ENCODE measurements around the gene LKAAEAR1. TPM values are rescaled to one million over a fixed set of nuclear protein-coding genes. Genes with fewer than 3 reads are reported as not detected.

Gene LKAAEAR1
- total and polyA plus RNA-seq, 2 of the 4 experiments (the other 2 are of a cell fraction), result 0.21 TPM; not detected in 1

DNA sequence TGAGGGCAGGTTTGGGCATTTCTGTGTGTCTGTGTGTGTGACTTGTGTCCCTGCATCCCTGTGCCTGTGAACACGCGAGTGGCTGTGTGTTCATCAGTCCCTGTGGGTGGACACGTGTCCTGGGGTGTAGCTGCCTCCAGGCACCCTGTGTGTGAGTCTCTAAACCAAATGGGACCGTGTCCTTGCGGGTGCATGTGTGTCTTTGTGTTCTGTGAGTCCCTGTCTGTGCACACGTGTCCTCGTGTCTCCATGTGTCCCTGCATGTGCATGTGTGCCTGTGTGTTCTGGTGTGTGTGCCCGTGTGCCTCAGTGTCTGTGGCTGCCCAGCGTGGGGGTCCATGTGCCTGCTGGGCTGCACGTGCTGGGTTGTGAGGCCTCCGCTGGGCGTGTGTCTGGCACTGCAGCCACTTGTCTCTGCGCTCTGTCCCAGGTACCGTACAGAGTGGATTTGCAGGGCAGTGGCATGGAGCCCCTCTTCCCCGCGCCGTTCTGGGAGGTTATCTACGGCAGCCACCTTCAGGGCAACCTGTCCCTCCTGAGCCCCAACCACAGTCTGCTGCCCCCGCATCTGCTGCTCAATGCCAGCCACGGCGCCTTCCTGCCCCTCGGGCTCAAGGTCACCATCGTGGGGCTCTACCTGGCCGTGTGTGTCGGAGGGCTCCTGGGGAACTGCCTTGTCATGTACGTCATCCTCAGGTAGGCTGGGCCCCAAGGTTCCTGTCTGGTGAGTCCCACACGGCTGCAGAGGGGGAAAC, 8.2 kb upstream of the LKAAEAR1 start:
- H2BK120ac ChIP-seq (ENCODE audit: low read depth, low read length), result no peak overlapping the region
- H3K36me3 ChIP-seq (ENCODE audit: control insufficient read depth, insufficient read depth, low read length), result no peaks in the 10 kb centered on the region
- H3K27me3 ChIP-seq (ENCODE audit: control insufficient read depth, insufficient read depth, low read length), result peaks cover 28% of the 10 kb centered on the region
- H3K56ac ChIP-seq (ENCODE audit: extremely low read depth, insufficient read depth, low read length), result no peak overlapping the region
- H3K27ac ChIP-seq (ENCODE audit: insufficient read depth, low read length), result no peak overlapping the region
- no peak overlapping the region for H3K4me3 ChIP-seq (ENCODE audit: insufficient read depth, low read depth, low read length)
- no peak overlapping the region for H3K9ac ChIP-seq (ENCODE audit: low read depth, low read length)
- in situ Hi-C loops (cut with MboI; ENCODE audit: low sequenced_read_pairs) (no loop called here), dilution Hi-C loops (cut with HindIII; ENCODE audit: low sequenced_read_pairs, unreplicated experiment) (no loop called here), intact Hi-C loops (cut with micrococcal nuclease) (no loop called here)
- ChIA-PET CTCF (no interaction called here), POLR2A (ENCODE audit: unreplicated experiment) (no interaction called here)
- H3K9me1 ChIP-seq (ENCODE audit: insufficient read depth, low read length), result no peaks in the 10 kb centered on the region
- H3K14ac ChIP-seq (replicated peaks; ENCODE audit: low read depth, low read length), result no peak overlapping the region
- ATAC-seq (ENCODE audit: low read depth) (no peak), DNase-seq (no peak)
- no peak overlapping the region for H3K23ac ChIP-seq (ENCODE audit: low read depth, low read length)
- H3K4me1 ChIP-seq (ENCODE audit: control insufficient read depth, insufficient read depth, low read length), result no peaks in the 10 kb centered on the region
- no peak overlapping the region for H3K18ac ChIP-seq (ENCODE audit: low read depth, low read length)
- no peak overlapping the region for H2AFZ ChIP-seq (replicated peaks; ENCODE audit: low read length, poor library complexity)
- no peak overlapping the region for H3K4me2 ChIP-seq (ENCODE audit: low read depth, low read length)
- no peak overlapping the region for H3K4ac ChIP-seq (ENCODE audit: low read depth, low read length)
- H4K5ac ChIP-seq (ENCODE audit: low read depth, low read length), result no peak overlapping the region
- no peak overlapping the region for H2AK5ac ChIP-seq (ENCODE audit: low read depth, low read length)
- no peak overlapping the region for H4K91ac ChIP-seq (ENCODE audit: insufficient read depth, low read depth, low read length)
- WGBS, 2 experiments (ENCODE audit: extremely low coverage in 2 of 2, insufficient read length in 1 of 2), result 46% methylated on average over 16 of the region's 27 CpGs; no CpG with 5 or more reads in 1 of the 2 experiments
- no peak overlapping the region for H2AK9ac ChIP-seq (replicated peaks; ENCODE audit: low read depth, low read length, poor library complexity)
- H2BK20ac ChIP-seq (ENCODE audit: low read depth, low read length), result no peak overlapping the region
- TF ChIP-seq, protein P1, sequence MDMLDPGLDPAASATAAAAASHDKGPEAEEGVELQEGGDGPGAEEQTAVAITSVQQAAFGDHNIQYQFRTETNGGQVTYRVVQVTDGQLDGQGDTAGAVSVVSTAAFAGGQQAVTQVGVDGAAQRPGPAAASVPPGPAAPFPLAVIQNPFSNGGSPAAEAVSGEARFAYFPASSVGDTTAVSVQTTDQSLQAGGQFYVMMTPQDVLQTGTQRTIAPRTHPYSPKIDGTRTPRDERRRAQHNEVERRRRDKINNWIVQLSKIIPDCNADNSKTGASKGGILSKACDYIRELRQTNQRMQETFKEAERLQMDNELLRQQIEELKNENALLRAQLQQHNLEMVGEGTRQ (IDR thresholded peaks at IDR 0.05; ENCODE audit: low read depth, low read length), result no peak
- TF ChIP-seq MXI1 (IDR thresholded peaks at IDR 0.05; ENCODE audit: borderline replicate concordance, low read depth, low read length), result no peak
- TF ChIP-seq FOS (IDR thresholded peaks at IDR 0.05; ENCODE audit: low read depth, low read length), result no peak
- no peak for TF ChIP-seq NFE2L2 (IDR thresholded peaks at IDR 0.05; ENCODE audit: low read depth, low read length)
- TF ChIP-seq RFX5 (IDR thresholded peaks at IDR 0.05; ENCODE audit: low read depth, low read length), result no peak
- no peak for TF ChIP-seq SMC3 (IDR thresholded peaks at IDR 0.05; ENCODE audit: low read depth, low read length)
- no peak for TF ChIP-seq RAD21 (IDR thresholded peaks at IDR 0.05; ENCODE audit: low read length)
- TF ChIP-seq, protein P2, sequence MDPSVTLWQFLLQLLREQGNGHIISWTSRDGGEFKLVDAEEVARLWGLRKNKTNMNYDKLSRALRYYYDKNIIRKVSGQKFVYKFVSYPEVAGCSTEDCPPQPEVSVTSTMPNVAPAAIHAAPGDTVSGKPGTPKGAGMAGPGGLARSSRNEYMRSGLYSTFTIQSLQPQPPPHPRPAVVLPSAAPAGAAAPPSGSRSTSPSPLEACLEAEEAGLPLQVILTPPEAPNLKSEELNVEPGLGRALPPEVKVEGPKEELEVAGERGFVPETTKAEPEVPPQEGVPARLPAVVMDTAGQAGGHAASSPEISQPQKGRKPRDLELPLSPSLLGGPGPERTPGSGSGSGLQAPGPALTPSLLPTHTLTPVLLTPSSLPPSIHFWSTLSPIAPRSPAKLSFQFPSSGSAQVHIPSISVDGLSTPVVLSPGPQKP (IDR thresholded peaks at IDR 0.05; ENCODE audit: borderline replicate concordance, low read depth, low read length), result no peak
- no peak for TF ChIP-seq POLR2A (IDR thresholded peaks at IDR 0.05; ENCODE audit: low read depth, low read length)
- no peak overlapping the region for H2BK5ac ChIP-seq (ENCODE audit: low read depth, low read length, poor library complexity, severe bottlenecking)
- no peaks in the 10 kb centered on the region for H3K79me1 ChIP-seq (ENCODE audit: low read depth in 1 of 2, low read length in 2 of 2)
- no peak overlapping the region for H4K8ac ChIP-seq (ENCODE audit: low read depth in 2 of 2, low read length in 2 of 2)
- H3K9me3 ChIP-seq (ENCODE audit: control insufficient read depth, insufficient read depth, low read length), result peaks cover 3% of the 10 kb centered on the region; the same call in 1 of the 2 replicates
- H4K20me1 ChIP-seq (ENCODE audit: insufficient read depth, low read length), result 0 out of 2 replicates have a peak, but pooled peaks cover 4% of the 10 kb centered on the region
- no peak overlapping the region for H2BK15ac ChIP-seq (ENCODE audit: low read depth, low read length)
- BruUV-seq (replicated peaks), result no TSS peak
